CD4-positive, CD25-positive, alpha-beta regulatory T cell (primary cell): Measurements from ENCODE around the gene BLOC1S1. TPM values are rescaled to one million over a fixed set of nuclear protein-coding genes. Genes with fewer than 3 reads are reported as not detected.

Experiments
- ATAC-seq, 2 donors: fragments of 150-1000 bp; cut with Tn5 transposase; one replicate each; pipeline ENCODE4 v1.10.0; 2021; ENCODE audit warnings: low read depth in 2 of 2, moderate number of reproducible peaks in 2 of 2, moderate library complexity in 1 of 2
- DNase-seq, 3 donors: peaks; one replicate each; pipeline versions ENCODE4 v3.0.0 to v3.0.0-alpha.2; 2012 to 2022; ENCODE audit warnings: mixed read lengths in 1 of 3
- H3K27ac ChIP-seq: one replicate; pipeline ENCODE4 v1.7.0; 2013; ENCODE audit warnings: mild to moderate bottlenecking, low read length; ENCODE audit not compliant: insufficient read depth, poor library complexity, severe bottlenecking
- H3K27me3 ChIP-seq: one replicate; pipeline ENCODE4 v1.7.0; 2013; ENCODE audit warnings: low read length; ENCODE audit not compliant: control insufficient read depth, insufficient read depth
- H3K36me3 ChIP-seq: one replicate; pipeline ENCODE4 v1.7.0; 2013; ENCODE audit warnings: mild to moderate bottlenecking, low read length, moderate library complexity; ENCODE audit not compliant: control insufficient read depth, insufficient read depth
- H3K4me1 ChIP-seq: 2 replicates; pipeline ENCODE4 v1.7.0; 2013; ENCODE audit warnings: mild to moderate bottlenecking, low read length; ENCODE audit not compliant: insufficient read depth, control insufficient read depth, poor library complexity, severe bottlenecking
- H3K4me3 ChIP-seq: one replicate; pipeline ENCODE4 v1.7.0; 2013; ENCODE audit warnings: low read depth, mild to moderate bottlenecking, low read length, moderate library complexity
- H3K9me3 ChIP-seq, 2 experiments: 1 replicate in 1 of 2; 2 replicates in 1 of 2; pipeline ENCODE4 v1.7.0; 2013; ENCODE audit warnings: low read length in 2 of 2, mild to moderate bottlenecking in 1 of 2, moderate library complexity in 1 of 2; ENCODE audit not compliant: control insufficient read depth in 2 of 2
- H3K27ac Mint-ChIP-seq, 3 donors: one replicate each; pipeline ENCODE4 v1.8.0; 2020 to 2022; ENCODE audit warnings: mild to moderate bottlenecking in 3 of 3, mixed read lengths in 3 of 3, moderate library complexity in 2 of 3
- H3K27me3 Mint-ChIP-seq: one replicate; pipeline ENCODE4 v1.8.0; 2022; ENCODE audit warnings: mild to moderate bottlenecking, mixed read lengths
- H3K36me3 Mint-ChIP-seq: one replicate; pipeline ENCODE4 v1.8.0; 2020; ENCODE audit warnings: mixed read lengths
- H3K4me1 Mint-ChIP-seq, 4 donors: one replicate each; pipeline ENCODE4 v1.8.0; 2020 to 2022; ENCODE audit warnings: mixed read lengths in 4 of 4, mild to moderate bottlenecking in 1 of 4
- H3K4me3 Mint-ChIP-seq, 4 donors: one replicate each; pipeline ENCODE4 v1.8.0; 2020 to 2022; ENCODE audit warnings: mild to moderate bottlenecking in 4 of 4, mixed read lengths in 4 of 4, moderate library complexity in 3 of 4
- H3K9me3 Mint-ChIP-seq, 7 donors: one replicate each; pipeline ENCODE4 v1.8.0; 2020 to 2022; ENCODE audit warnings: mixed read lengths in 7 of 7, mild to moderate bottlenecking in 3 of 7, moderate library complexity in 2 of 7
- polyA plus RNA-seq, 4 donors: library from polyadenylated mRNA; unstranded; fragments of 300-500 nt; fragmentation: Illumina TruSeq; gene quantifications; one replicate each; pipeline ENCODE4 v1.2.3, GENCODE V29; 2021
- total RNA-seq: library from RNA; stranded (reverse); gene quantifications from one replicate; pipeline ENCODE4 v1.2.3, GENCODE V29; 2022

Gene BLOC1S1
- total and polyA plus RNA-seq, 5 donors from 2014 or later: 60.1 to 128 (median 107) TPM

- peak overlapping the region in 1 of 3 donors; percentile 9 for H3K27ac Mint-ChIP-seq
- H3K9me3 ChIP-seq: no peaks in the 10 kb centered on the region
- H3K4me3 Mint-ChIP-seq: no peak overlapping the region
- H3K4me3 ChIP-seq: no peak overlapping the region
- no peak overlapping the region for H3K27ac ChIP-seq
- peaks cover 36% of the 10 kb centered on the region for H3K27me3 Mint-ChIP-seq
- peaks cover 0 to 12% (median 4%) of the 10 kb centered on the region in 4 donors for H3K4me1 Mint-ChIP-seq
- ATAC-seq (no peak), DNase-seq (no peak)
- H3K4me1 ChIP-seq: peaks cover 12% of the 10 kb centered on the region
- no peaks in the 10 kb centered on the region for H3K36me3 ChIP-seq
- H3K9me3 Mint-ChIP-seq: no peaks in the 10 kb centered on the region
- peaks cover 6% of the 10 kb centered on the region for H3K27me3 ChIP-seq
- H3K36me3 Mint-ChIP-seq: no peaks in the 10 kb centered on the region
These were observed 12.6 kb upstream of the BLOC1S1 start for GRCh38 chr12:55703288-55703687.

GRCh38 chr12:55703901-55704761 lies 11.7 kb upstream of the BLOC1S1 start:
- no peak for DNase-seq

DNA sequence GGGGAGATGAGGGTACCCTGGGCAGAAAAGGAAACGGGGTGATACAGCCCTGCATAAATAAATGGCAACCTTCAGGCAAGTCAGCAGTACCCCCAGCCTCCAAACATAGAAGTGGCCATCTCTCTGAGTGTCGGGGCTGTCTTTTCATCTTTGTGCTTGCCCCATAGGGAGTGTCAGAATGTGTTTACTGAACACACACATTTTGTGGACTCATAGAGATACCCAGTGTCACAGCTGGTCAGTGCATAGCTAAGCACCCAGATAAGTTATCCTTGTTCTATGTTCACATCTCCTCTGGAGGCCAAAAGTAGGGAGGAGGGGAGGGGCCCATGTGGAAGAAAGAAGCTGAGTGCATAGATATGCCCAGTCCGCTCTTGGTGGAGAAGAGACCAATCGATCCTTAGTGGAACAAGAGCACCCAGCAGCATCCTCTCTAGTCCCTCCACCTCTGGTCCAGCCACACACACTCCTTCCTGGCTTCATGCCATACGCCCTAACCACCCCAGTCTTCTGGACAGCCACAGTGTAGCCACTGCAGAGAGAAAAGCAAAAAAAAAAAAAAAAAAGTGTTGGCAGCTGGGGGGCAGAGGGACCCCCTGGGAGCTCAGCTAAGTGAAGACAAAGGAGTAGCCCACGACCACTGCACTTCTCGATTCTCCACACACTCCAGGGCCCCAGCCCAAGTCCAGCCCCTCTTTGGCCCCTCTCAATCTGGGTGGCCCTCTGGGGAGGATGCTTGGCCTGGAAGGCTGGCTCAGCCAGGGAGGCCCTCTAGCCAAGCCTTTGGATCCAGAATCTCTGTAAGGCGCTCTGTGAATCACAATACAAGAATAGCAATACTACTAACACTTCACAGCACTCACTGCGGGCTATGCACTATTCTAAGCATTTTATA lies 10.8 kb upstream of the BLOC1S1 start:
- H3K27ac Mint-ChIP-seq: peak overlapping the region in 1 of 3 donors; percentile 48
- ATAC-seq: no peak
- Histone ChIP-seq H3K36me3 (no peaks in the 10 kb centered on the region), H3K4me3 (no peak overlapping the region), H3K4me1 (peaks cover 19% of the 10 kb centered on the region), H3K27ac (no peak overlapping the region), H3K9me3 (no peaks in the 10 kb centered on the region), H3K27me3 (peaks cover 14% of the 10 kb centered on the region)
- H3K4me3 Mint-ChIP-seq: peak overlapping the region in 2 of 4 donors; percentile 16 to 18
- H3K27me3 Mint-ChIP-seq: peaks cover 54% of the 10 kb centered on the region
- H3K36me3 Mint-ChIP-seq: no peaks in the 10 kb centered on the region
- peaks cover 0 to 20% (median 10%) of the 10 kb centered on the region in 4 donors for H3K4me1 Mint-ChIP-seq
- DNase-seq: no peak
- H3K9me3 Mint-ChIP-seq: no peaks in the 10 kb centered on the region

More at GRCh38 chr12:55703901-55704761, 11.7 kb upstream of the BLOC1S1 start:
- no peaks in the 10 kb centered on the region for H3K9me3 Mint-ChIP-seq
- H3K27ac Mint-ChIP-seq: no peak overlapping the region
- peaks cover 45% of the 10 kb centered on the region for H3K27me3 Mint-ChIP-seq
- Histone ChIP-seq H3K4me3 (no peak overlapping the region), H3K27me3 (peaks cover 13% of the 10 kb centered on the region), H3K9me3 (no peaks in the 10 kb centered on the region), H3K36me3 (no peaks in the 10 kb centered on the region), H3K4me1 (peaks cover 19% of the 10 kb centered on the region), H3K27ac (no peak overlapping the region)
- peaks cover 0 to 19% (median 9%) of the 10 kb centered on the region in 4 donors for H3K4me1 Mint-ChIP-seq
- no peak overlapping the region for H3K4me3 Mint-ChIP-seq
- ATAC-seq: no peak
- H3K36me3 Mint-ChIP-seq: no peaks in the 10 kb centered on the region

GRCh38 chr12:55705782-55706402 lies 10.0 kb upstream of the BLOC1S1 start:
- peaks cover 0 to 20% (median 10%) of the 10 kb centered on the region in 4 donors for H3K4me1 Mint-ChIP-seq
- H3K9me3 Mint-ChIP-seq: no peaks in the 10 kb centered on the region
- H3K4me1 ChIP-seq: peaks cover 19% of the 10 kb centered on the region
- H3K27me3 ChIP-seq: peaks cover 14% of the 10 kb centered on the region
- no peaks in the 10 kb centered on the region for H3K36me3 ChIP-seq
- DNase-seq (no peak), ATAC-seq (no peak)
- H3K36me3 Mint-ChIP-seq: no peaks in the 10 kb centered on the region
- H3K27ac ChIP-seq: no peak overlapping the region
- H3K27ac Mint-ChIP-seq: no peak overlapping the region
- H3K4me3 ChIP-seq: no peak overlapping the region
- peak overlapping the region in 3 of 4 donors; percentile 47 to 80 (median 59) for H3K4me3 Mint-ChIP-seq
- H3K9me3 ChIP-seq: no peaks in the 10 kb centered on the region
- peaks cover 60% of the 10 kb centered on the region for H3K27me3 Mint-ChIP-seq

DNA sequence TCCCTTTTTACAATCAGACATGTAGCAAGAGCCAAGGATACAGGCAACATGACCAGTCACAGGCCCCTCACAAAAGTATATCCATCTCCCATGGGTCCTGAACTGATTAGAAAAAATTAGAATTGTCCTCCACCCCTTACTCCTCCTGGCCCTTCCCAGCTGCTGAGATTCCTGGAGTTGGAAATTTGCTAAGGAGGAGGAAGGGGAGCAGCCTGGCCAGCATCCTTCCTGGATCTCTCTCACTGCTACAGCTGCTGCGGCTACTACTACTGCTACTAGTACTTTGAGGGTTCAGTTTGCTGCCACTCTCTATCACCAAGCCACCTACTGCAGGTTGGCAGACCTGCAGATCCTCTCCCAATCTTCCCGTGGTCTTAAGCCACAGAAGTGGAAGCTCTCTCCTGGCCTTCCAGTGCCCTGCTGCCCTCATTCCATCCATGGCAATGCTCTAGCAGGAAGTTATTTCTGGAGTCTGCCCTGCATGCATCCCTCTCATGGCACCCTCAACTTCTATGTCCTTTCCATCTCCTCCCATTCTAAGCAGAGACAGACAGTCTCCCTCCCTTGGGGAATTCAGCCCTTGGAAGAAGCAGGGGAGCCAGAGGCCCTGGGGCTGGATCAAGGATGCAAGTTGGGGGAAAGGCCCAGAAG lies 9.2 kb upstream of the BLOC1S1 start:
- ATAC-seq (no peak), DNase-seq (no peak)
- Histone ChIP-seq H3K27me3 (peaks cover 14% of the 10 kb centered on the region), H3K9me3 (no peaks in the 10 kb centered on the region), H3K4me1 (peaks cover 19% of the 10 kb centered on the region), H3K27ac (no peak overlapping the region), H3K36me3 (no peaks in the 10 kb centered on the region), H3K4me3 (no peak overlapping the region)
- Mint-ChIP-seq H3K27me3 (peaks cover 62% of the 10 kb centered on the region), H3K4me1 (peaks cover 0 to 20% (median 10%) of the 10 kb centered on the region in 4 donors), H3K9me3 (no peaks in the 10 kb centered on the region), H3K36me3 (no peaks in the 10 kb centered on the region), H3K27ac (peak overlapping the region in 1 of 3 donors; percentile 48), H3K4me3 (peak overlapping the region; percentile 10 to 89 (median 66))

GRCh38 chr12:55707219-55707671 lies 8.6 kb upstream of the BLOC1S1 start:
- Mint-ChIP-seq H3K4me3 (peak overlapping the region; percentile 34 to 89 (median 69)), H3K27me3 (peaks cover 67% of the 10 kb centered on the region), H3K27ac (peak overlapping the region in 1 of 3 donors; percentile 48)

More at GRCh38 chr12:55707219-55707671, 8.6 kb upstream of the BLOC1S1 start:
- peaks cover 0 to 3% (median 0%) of the 10 kb centered on the region in 7 donors for H3K9me3 Mint-ChIP-seq
- Histone ChIP-seq H3K36me3 (no peaks in the 10 kb centered on the region), H3K4me3 (no peak overlapping the region), H3K4me1 (peaks cover 19% of the 10 kb centered on the region), H3K27ac (no peak overlapping the region), H3K27me3 (peaks cover 14% of the 10 kb centered on the region), H3K9me3 (no peaks in the 10 kb centered on the region)
- peak in 1 of 2 donors; percentile 16 for ATAC-seq
- no peaks in the 10 kb centered on the region for H3K36me3 Mint-ChIP-seq
- H3K4me1 Mint-ChIP-seq: peaks cover 0 to 20% (median 10%) of the 10 kb centered on the region in 4 donors
- DNase-seq: no peak
